Neural cell (in vitro differentiated cells): ENCODE results near the gene PER1.

Experiments
- CTCF ChIP-seq: fragments of 450-650 bp; IDR thresholded peaks from 2 replicates; pipeline ENCODE4 v1.5.1; 2014; ENCODE audit warnings: antibody characterized with exemption, mild to moderate bottlenecking, moderate library complexity; ENCODE audit not compliant: poor library complexity, severe bottlenecking
- POLR2AphosphoS5 ChIP-seq: IDR thresholded peaks from 2 replicates; pipeline ENCODE4 v1.6.1; 2012

GRCh38 chr17:8160741-8161221 lies 8.6 kb upstream of the PER1 start:
- TF ChIP-seq CTCF (no peak), POLR2AphosphoS5 (no peak)
